WTC11 (cell line): Measurements from ENCODE around the gene STX19. TPM values are rescaled to one million over a fixed set of nuclear protein-coding genes. Genes with fewer than 3 reads are reported as not detected.
"Not testable (repeated sequence)": the region's sequence is repeated elsewhere in the genome, so short reads cannot be mapped to it uniquely, and the experiment has no call there.

ENCODE experiments used
- ATAC-seq: fragments of 200-7000 bp; cut with Tn5 transposase; 2 replicates; pipeline ENCODE4 v1.10.0; 2021; ENCODE audit warnings: mild to moderate bottlenecking, moderate library complexity
- CTCF ChIA-PET: fragments of 300-600 bp; sonication (Branson Sonifier 250); formaldehyde crosslinking; loops from one replicate; lab custom pipeline; 2021; ENCODE audit warnings: antibody characterized with exemption; lab: Charles Lee
- POLR2A ChIA-PET: fragments of 350-600 bp; sonication (Branson Sonifier 250); formaldehyde crosslinking; loops from one replicate; lab custom pipeline; 2021; ENCODE audit warnings: antibody characterized with exemption; lab: Charles Lee
- DNase-seq: peaks from one replicate; pipeline ENCODE4 v3.0.0; 2021; ENCODE audit warnings: low spot score
- H3K27ac Mint-ChIP-seq: 2 replicates; pipeline ENCODE4 v1.8.0; 2021; ENCODE audit warnings: mixed read lengths
- H3K27me3 Mint-ChIP-seq: 2 replicates; pipeline ENCODE4 v1.8.0; 2021; ENCODE audit warnings: low read depth, mild to moderate bottlenecking, moderate library complexity, mixed read lengths
- H3K36me3 Mint-ChIP-seq: 2 replicates; pipeline ENCODE4 v1.8.0; 2021; ENCODE audit warnings: mixed read lengths
- H3K4me1 Mint-ChIP-seq: 2 replicates; pipeline ENCODE4 v1.8.0; 2022; ENCODE audit warnings: mixed read lengths
- H3K4me3 Mint-ChIP-seq: 2 replicates; pipeline ENCODE4 v1.8.0; 2021; ENCODE audit warnings: mild to moderate bottlenecking, moderate library complexity, mixed read lengths
- H3K9me3 Mint-ChIP-seq: 2 replicates; pipeline ENCODE4 v1.8.0; 2021; ENCODE audit warnings: mixed read lengths
- CREM ChIP-seq: sonication (generic); formaldehyde crosslinking; IDR thresholded peaks from 2 replicates; pipeline ENCODE4 v1.8.1; 2022; ENCODE audit warnings: mild to moderate bottlenecking, missing genetic modification reagents, moderate library complexity
- OVOL2 ChIP-seq: fragments of 250-450 bp; sonication (Bioruptor Pico); IDR thresholded peaks from 2 replicates; pipeline ENCODE4 v1.9.0; 2021; ENCODE audit warnings: mild to moderate bottlenecking, borderline replicate concordance
- STAT6 ChIP-seq: sonication (generic); formaldehyde crosslinking; conservative IDR thresholded peaks from 2 replicates; pipeline ENCODE4 v1.8.1; 2023; ENCODE audit warnings: mild to moderate bottlenecking, low read depth, missing genetic modification reagents, moderate library complexity
- ZNF138 ChIP-seq: sonication (generic); formaldehyde crosslinking; conservative IDR thresholded peaks from 2 replicates; pipeline ENCODE4 v1.8.1; 2022; ENCODE audit warnings: mild to moderate bottlenecking, moderate library complexity, missing genetic modification reagents
- ZNF317 ChIP-seq: sonication (generic); formaldehyde crosslinking; IDR thresholded peaks from 2 replicates; pipeline ENCODE4 v1.8.1; 2023; ENCODE audit warnings: low read depth, mild to moderate bottlenecking, moderate library complexity, missing genetic modification reagents, borderline replicate concordance
- ZNF423 ChIP-seq: fragments of 250-450 bp; sonication (Bioruptor Pico); IDR thresholded peaks from 2 replicates; pipeline ENCODE4 v2.1.2; 2022; ENCODE audit warnings: mild to moderate bottlenecking, moderate library complexity
- total RNA-seq: library from RNA; stranded (reverse); gene quantifications from 3 replicates; pipeline ENCODE4 v1.2.3, GENCODE V29; 2021

The STX19 gene
- total RNA-seq, 1 experiment from 2014 or later = not detected

- TF ChIP-seq ZNF138 (CRISPR knock-in tag) = no peak
- no peak for TF ChIP-seq STAT6 (CRISPR knock-in tag)
- no peak for TF ChIP-seq OVOL2 (CRISPR knock-in tag)
- no peak for TF ChIP-seq ZNF423 (CRISPR knock-in tag)
- no peak for TF ChIP-seq ZNF317
- TF ChIP-seq CREM (CRISPR knock-in tag) = no peak
- TF ChIP-seq, all 79 proteins: peak for 0
- no peak overlapping the region for H3K4me3 Mint-ChIP-seq
- ChIA-PET POLR2A (no interaction called here), CTCF (interaction anchor here (1.1 kb wide), 1 partner anchor 133 kb away, joined by 3 read pairs; no protein-coding TSS in a partner anchor)
- H3K36me3 Mint-ChIP-seq = peaks cover 16% of the 10 kb centered on the region
- H3K27ac Mint-ChIP-seq = no peak overlapping the region
- H3K27me3 Mint-ChIP-seq = peaks cover 24% of the 10 kb centered on the region
- H3K4me1 Mint-ChIP-seq = peaks cover 10% of the 10 kb centered on the region
- ATAC-seq (no peak), DNase-seq (no peak)
- H3K9me3 Mint-ChIP-seq = peaks cover 38% of the 10 kb centered on the region
These were observed 59.0 kb downstream of the STX19 start for GRCh38 chr3:93969443-93969842.

- H3K4me3 Mint-ChIP-seq, ATAC-seq, H3K27me3 Mint-ChIP-seq, CTCF ChIA-PET, POLR2A ChIA-PET, H3K4me1 Mint-ChIP-seq, DNase-seq, H3K27ac Mint-ChIP-seq: not testable (repeated sequence)
- Mint-ChIP-seq H3K9me3 (peaks cover 73% of the 10 kb centered on the region), H3K36me3 (peaks cover 41% of the 10 kb centered on the region)
These were observed 63.3 kb downstream of the STX19 start for GRCh38 chr3:93965106-93965505.

Other genes with a start within 250 kb of the STX19 start
- 0.99 to 1.7 TPM (median 1.7 TPM) in 3 replicates for gene PROS1, start 54.7 kb downstream of the STX19 start, total RNA-seq
- gene ARL13B, start 48.4 kb downstream of the STX19 start, total RNA-seq = 6.0 to 9.3 TPM (median 9.3 TPM) in 3 replicates
- 2.6 to 2.8 TPM (median 2.7 TPM) in 3 replicates for gene DHFR2, start 34.3 kb upstream of the STX19 start, total RNA-seq
- gene NSUN3, start 34.5 kb upstream of the STX19 start, total RNA-seq = 7.6 to 9.3 TPM (median 8.2 TPM) in 3 replicates